Panc1 (cell line): ENCODE measurements around the gene OTOP2.

ENCODE experiments used
- CTCF ChIP-seq: fragments of 450-650 bp; IDR thresholded peaks from 2 replicates; pipeline ENCODE4 v1.5.1; 2017; ENCODE audit warnings: mild to moderate bottlenecking
- POLR2AphosphoS5 ChIP-seq: IDR thresholded peaks from 2 replicates; pipeline ENCODE4 v1.6.1; 2012; ENCODE audit warnings: mild to moderate bottlenecking, low read depth, low read length, moderate library complexity
- REST ChIP-seq, 2 experiments: IDR thresholded peaks; 2 replicates each; pipeline ENCODE4 v1.6.1; 2011 to 2012; ENCODE audit warnings: low read depth in 2 of 2, control low read depth in 1 of 2, low read length in 1 of 2, mild to moderate bottlenecking in 1 of 2, moderate library complexity in 1 of 2; ENCODE audit not compliant: insufficient read depth in 1 of 2
- SIN3A ChIP-seq: IDR thresholded peaks from 2 replicates; pipeline ENCODE4 v1.6.1; 2012; ENCODE audit warnings: low read depth, mild to moderate bottlenecking, low read length, moderate library complexity, borderline replicate concordance; ENCODE audit not compliant: insufficient read depth
- TCF7L2 ChIP-seq: IDR thresholded peaks from 2 replicates; pipeline ENCODE4 v1.6.1; 2011; ENCODE audit warnings: mild to moderate bottlenecking, low read depth, low read length, inconsistent platforms

GRCh38 chr17:74959826-74960515 is 35.9 kb downstream of the OTOP2 start:
- no peak for TF ChIP-seq CTCF
- no peak for TF ChIP-seq TCF7L2
- no peak for TF ChIP-seq POLR2AphosphoS5
- no peak for TF ChIP-seq SIN3A
- no peak for TF ChIP-seq REST (IDR thresholded peaks at IDR 0.05; ENCODE audit: insufficient read depth in 1 of 2, low read depth in 2 of 2, low read length in 1 of 2)
